ENCODE results near the gene HPGDS.

- no peak for TF ChIP-seq EP300 (conservative IDR thresholded peaks at IDR 0.05; ENCODE audit: poor library complexity, severe bottlenecking)
- no peak for TF ChIP-seq RAD21 (conservative IDR thresholded peaks at IDR 0.05)
- TF ChIP-seq CTCF (IDR thresholded peaks at IDR 0.05; ENCODE audit: poor library complexity, severe bottlenecking): no peak
- no peak for TF ChIP-seq MXI1 (conservative IDR thresholded peaks at IDR 0.05; ENCODE audit: poor library complexity, severe bottlenecking)
- TF ChIP-seq TAF1 (IDR thresholded peaks at IDR 0.05; ENCODE audit: low read depth): no peak
- no peak for TF ChIP-seq REST (IDR thresholded peaks at IDR 0.05; ENCODE audit: borderline replicate concordance)
- no peak for TF ChIP-seq EZH2 (IDR thresholded peaks at IDR 0.05; ENCODE audit: borderline replicate concordance, insufficient read depth, low read length, poor library complexity, severe bottlenecking)
Observed at GRCh38 chr4:94354474-94354896, 11.8 kb upstream of the HPGDS start.
